ENCODE data around the gene ZDHHC7.

The ZDHHC7 gene

DNA sequence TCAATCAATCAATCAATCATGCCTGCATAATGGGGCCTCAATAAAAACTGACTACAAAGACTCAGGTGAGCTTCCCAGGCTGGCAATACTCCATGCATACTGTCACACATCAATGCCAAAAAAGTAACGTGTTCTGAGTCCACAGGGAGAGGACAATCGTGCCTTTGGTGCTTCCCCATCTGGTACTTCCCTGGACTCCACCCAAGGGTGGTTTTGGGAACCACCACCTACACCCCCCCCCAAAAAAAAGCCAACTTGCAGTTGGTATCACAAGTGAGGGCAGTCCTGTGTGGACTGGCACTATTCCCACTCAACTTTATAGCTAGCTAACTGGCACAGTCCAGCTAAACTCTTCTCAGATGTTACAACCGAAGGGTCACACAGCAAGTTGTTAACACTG is 3.1 kb downstream of the ZDHHC7 start:
- no peak for DNase-seq (ENCODE audit: low read depth, low spot score)
- ChIA-PET POLR2A (no interaction called here), CTCF (interaction anchor here (1.0 to 1.7 kb wide), 3 partner anchors 19 to 270 kb away, joined by 3 to 4 read pairs (median 3); partner anchors contain the start of gene KIAA0513)
- TF ChIP-seq, protein P1, sequence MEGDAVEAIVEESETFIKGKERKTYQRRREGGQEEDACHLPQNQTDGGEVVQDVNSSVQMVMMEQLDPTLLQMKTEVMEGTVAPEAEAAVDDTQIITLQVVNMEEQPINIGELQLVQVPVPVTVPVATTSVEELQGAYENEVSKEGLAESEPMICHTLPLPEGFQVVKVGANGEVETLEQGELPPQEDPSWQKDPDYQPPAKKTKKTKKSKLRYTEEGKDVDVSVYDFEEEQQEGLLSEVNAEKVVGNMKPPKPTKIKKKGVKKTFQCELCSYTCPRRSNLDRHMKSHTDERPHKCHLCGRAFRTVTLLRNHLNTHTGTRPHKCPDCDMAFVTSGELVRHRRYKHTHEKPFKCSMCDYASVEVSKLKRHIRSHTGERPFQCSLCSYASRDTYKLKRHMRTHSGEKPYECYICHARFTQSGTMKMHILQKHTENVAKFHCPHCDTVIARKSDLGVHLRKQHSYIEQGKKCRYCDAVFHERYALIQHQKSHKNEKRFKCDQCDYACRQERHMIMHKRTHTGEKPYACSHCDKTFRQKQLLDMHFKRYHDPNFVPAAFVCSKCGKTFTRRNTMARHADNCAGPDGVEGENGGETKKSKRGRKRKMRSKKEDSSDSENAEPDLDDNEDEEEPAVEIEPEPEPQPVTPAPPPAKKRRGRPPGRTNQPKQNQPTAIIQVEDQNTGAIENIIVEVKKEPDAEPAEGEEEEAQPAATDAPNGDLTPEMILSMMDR (IDR thresholded peaks at IDR 0.05; ENCODE audit: insufficient read depth, low read length, missing control alignments): no peak
- no peak overlapping the region for H3K4me3 ChIP-seq (ENCODE audit: low read depth, low read length)

DNA sequence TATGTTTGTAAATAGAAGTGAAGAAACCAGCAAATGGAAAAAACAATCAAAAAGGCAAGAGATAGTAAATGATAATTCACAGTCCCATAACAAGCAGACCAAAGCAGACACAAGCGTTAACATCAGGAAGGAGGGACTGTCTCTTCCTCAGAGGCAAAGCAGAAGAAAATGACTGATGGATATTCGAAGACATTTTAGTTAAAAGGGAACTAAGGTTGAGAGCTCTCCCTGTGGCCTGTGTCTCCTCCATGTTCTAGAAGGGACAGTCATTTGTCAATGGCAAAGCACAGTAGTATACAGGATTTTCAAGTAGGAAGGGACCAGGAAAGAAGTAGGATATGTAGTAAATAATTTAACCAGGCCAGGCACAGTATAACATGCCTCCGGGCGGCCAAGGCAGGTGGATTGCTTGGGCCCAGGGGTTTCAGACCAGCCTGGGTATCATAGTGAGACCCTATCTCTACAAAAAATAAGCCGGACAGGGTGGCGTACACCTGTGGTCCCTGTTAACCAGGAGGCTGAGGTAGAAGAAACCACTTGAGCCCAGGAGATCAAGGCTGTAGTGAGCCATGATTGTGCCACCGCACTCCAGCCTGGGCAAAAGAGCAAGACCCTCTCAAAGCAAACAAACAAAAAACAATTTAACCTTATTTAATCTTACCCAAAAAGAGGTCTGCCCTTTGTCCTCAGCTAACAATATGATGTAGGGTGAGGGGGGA is 3.7 kb downstream of the ZDHHC7 start:
- H3K4me3 ChIP-seq (ENCODE audit: low read depth, low read length): no peak overlapping the region
- ChIA-PET POLR2A (interaction anchor here (1.6 kb wide), 1 partner anchor 20 kb away, joined by 5 read pairs; the partner anchor contains the start of gene KIAA0513), CTCF (interaction anchor here (1.0 to 1.7 kb wide), 3 partner anchors 19 to 269 kb away, joined by 3 to 4 read pairs (median 3); partner anchors contain the start of gene KIAA0513)
- DNase-seq (ENCODE audit: low read depth, low spot score): no peak
- TF ChIP-seq, protein P1 (IDR thresholded peaks at IDR 0.05; ENCODE audit: insufficient read depth, low read length, missing control alignments): no peak

DNA sequence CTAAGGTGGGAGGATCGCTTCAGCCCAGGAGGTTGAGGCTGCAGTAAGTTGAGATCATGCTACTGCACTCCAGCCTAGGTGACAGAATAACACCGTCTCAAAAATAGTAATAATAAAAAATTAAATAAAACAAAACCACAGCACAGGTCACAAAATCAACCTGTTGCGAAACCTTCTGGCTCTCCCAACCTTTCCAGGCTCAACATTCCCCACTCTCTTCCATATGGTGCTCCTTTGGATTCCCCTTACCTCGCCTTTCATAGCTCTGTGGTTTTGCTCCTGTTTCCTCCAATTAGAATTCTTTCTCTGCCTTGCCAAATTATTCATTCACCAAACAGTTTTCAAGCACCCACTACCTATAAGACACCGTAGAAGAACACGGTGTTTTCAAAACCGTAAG is 4.7 kb downstream of the ZDHHC7 start:
- H3K4me3 ChIP-seq (ENCODE audit: low read depth, low read length): no peak overlapping the region
- TF ChIP-seq, protein P1 (IDR thresholded peaks at IDR 0.05; ENCODE audit: insufficient read depth, low read length, missing control alignments): no peak
- ChIA-PET POLR2A (interaction anchor here (0.7 to 1.6 kb wide), 2 partner anchors 21 to 221 kb away, joined by 3 to 5 read pairs; partner anchors contain the start of gene KIAA0513), CTCF (interaction anchor here (1.1 to 1.7 kb wide), 2 partner anchors 54 to 80 kb away, joined by 3 to 4 read pairs; no protein-coding TSS in a partner anchor)
- no peak for DNase-seq (ENCODE audit: low read depth, low spot score)

DNA sequence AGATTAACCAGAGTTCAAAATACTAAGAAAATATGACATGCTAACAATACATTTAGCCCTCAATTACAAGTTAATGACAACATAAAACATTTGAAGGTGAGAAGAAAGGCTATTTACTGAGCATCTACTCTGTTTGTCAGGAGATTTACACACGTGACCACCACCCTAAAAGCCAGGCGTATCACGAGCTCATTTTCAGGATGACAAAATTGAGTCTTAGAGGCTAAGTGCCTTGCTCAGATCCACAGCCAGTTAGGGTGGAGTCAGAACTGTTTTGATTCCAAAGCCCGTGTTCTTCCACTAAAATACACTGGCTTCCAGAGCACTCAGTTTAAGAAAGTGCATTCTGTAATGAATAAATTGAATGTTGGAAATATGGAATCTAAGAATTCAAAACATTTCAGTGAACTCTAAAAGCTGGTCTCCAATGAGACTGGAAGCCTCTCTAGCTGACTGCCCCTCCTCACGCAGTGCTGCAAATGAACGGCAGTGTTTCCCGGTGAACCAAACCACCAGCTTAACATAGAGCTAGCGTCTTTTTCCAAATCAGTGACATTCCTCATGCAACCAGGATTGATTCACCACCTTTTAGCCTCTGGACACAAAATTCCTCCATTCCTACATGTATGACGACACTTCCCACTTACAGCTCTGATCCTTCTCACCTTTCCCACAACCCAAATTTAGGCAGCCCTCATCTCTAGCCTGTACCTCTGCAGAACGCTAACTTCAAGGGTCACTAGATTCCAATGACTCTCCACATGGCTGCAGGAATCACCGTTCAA is 5.9 kb downstream of the ZDHHC7 start:
- POLR2A ChIA-PET: interaction anchor here (2.5 kb wide), 1 partner anchor 11 kb away, joined by 13 read pairs; no protein-coding TSS in a partner anchor
- CTCF ChIA-PET: interaction anchor here (1.0 to 2.5 kb wide), 7 partner anchors 10 to 81 kb away, joined by 3 to 8 read pairs (median 4); no protein-coding TSS in a partner anchor
- H3K4me3 ChIP-seq (ENCODE audit: low read depth, low read length): no peak overlapping the region
- TF ChIP-seq, protein P1 (IDR thresholded peaks at IDR 0.05; ENCODE audit: insufficient read depth, low read length, missing control alignments): no peak
- no peak for DNase-seq (ENCODE audit: low read depth, low spot score)

DNA sequence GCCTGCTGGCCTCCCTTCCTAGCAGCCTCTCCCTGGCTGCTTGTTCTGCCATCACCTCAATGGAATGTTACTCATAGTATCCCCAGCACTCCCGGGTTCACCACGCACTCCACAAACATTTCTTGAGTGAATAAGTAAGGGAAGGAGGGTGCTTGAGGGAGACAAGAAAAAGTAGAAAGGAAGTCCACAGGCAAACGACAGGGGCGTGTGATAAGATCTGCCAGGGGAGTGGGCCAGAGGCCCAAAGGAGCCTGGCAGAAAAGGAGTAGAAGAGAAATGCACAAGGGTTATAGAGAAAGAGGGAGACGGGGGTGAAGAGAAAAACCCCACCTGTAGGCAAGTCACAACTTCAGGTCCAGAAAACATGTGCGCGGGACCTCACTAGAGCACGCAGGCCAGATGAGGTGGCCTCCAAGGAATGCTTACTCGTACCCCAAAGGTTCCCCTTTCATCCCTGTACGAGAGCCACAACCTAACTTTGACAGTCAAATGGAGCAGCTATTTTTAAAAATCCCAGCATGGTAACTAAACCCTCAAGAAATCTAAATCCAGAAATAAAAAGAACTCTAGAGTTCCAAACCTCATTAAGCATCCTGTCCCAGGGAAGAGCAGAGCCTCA is 6.6 kb downstream of the ZDHHC7 start:
- POLR2A ChIA-PET: interaction anchor here (2.5 kb wide), 1 partner anchor 10 kb away, joined by 13 read pairs; no protein-coding TSS in a partner anchor
- no peak overlapping the region; the same call in 1 of the 2 replicates for H3K4me3 ChIP-seq (ENCODE audit: low read depth, low read length)
- TF ChIP-seq, protein P1 (IDR thresholded peaks at IDR 0.05; ENCODE audit: insufficient read depth, low read length, missing control alignments): no peak
- CTCF ChIA-PET: interaction anchor here (1.0 to 2.5 kb wide), 6 partner anchors 10 to 82 kb away, joined by 3 to 8 read pairs (median 4); no protein-coding TSS in a partner anchor
- DNase-seq (ENCODE audit: low read depth, low spot score): peak; percentile 70
